B cell (primary cell): ENCODE results near the gene FDXACB1.

Experiments used
- CTCF ChIP-seq: fragments of 200-600 bp; IDR thresholded peaks from one replicate; pipeline ENCODE4 v1.8.0; 2022; ENCODE audit warnings: antibody characterized with exemption, mild to moderate bottlenecking
- EZH2 ChIP-seq: IDR thresholded peaks from 2 replicates; pipeline ENCODE4 v1.6.1; 2012; ENCODE audit warnings: borderline replicate concordance, low read depth, mild to moderate bottlenecking, moderate library complexity, low read length; ENCODE audit not compliant: insufficient read depth, poor library complexity, severe bottlenecking

- TF ChIP-seq CTCF: no peak
- no peak for TF ChIP-seq EZH2
Observed at GRCh38 chr11:111833524-111833923, 45.4 kb downstream of the FDXACB1 start.
